ENCODE data around the gene MARS1. TPM values are rescaled to one million over a fixed set of nuclear protein-coding genes. Genes with fewer than 3 reads are reported as not detected.

MARS1 gene
- polyA plus RNA-seq, 3 donors = 108 to 110 (median 109) TPM

Other genes with a start within 250 kb of the MARS1 start
- 1 to 10 TPM; 2.5 to 4.2 (median 3.3) TPM for gene STAC3, start 236.9 kb upstream of the MARS1 start, polyA plus RNA-seq (ENCODE audit: insufficient read length in 3 of 3)
- 10 to 100 TPM; 60.6 to 67.5 (median 66.1) TPM for gene R3HDM2, start 57.0 kb upstream of the MARS1 start, polyA plus RNA-seq (ENCODE audit: insufficient read length in 3 of 3)
- under 1 TPM; 0.14 to 0.21 (median 0.20) TPM for gene INHBC, start 53.3 kb upstream of the MARS1 start, polyA plus RNA-seq (ENCODE audit: insufficient read length in 3 of 3)
- gene INHBE, start 32.8 kb upstream of the MARS1 start, polyA plus RNA-seq (ENCODE audit: insufficient read length in 3 of 3) = under 1 TPM; 0.40 to 0.44 (median 0.42) TPM
- gene GLI1, start 28.3 kb upstream of the MARS1 start, polyA plus RNA-seq (ENCODE audit: insufficient read length in 3 of 3) = 10 to 100 TPM; 15.9 to 18.8 (median 16.5) TPM
- gene ARHGAP9, start 8.2 kb upstream of the MARS1 start, polyA plus RNA-seq (ENCODE audit: insufficient read length in 3 of 3) = 1 to 10 TPM; 1.9 to 2.3 (median 1.9) TPM
- 10 to 100 TPM; 33.8 to 35.7 (median 35.3) TPM for gene DDIT3, start 32.4 kb downstream of the MARS1 start, polyA plus RNA-seq (ENCODE audit: insufficient read length in 3 of 3)
- gene MBD6, start 34.8 kb downstream of the MARS1 start, polyA plus RNA-seq (ENCODE audit: insufficient read length in 3 of 3) = 10 to 100 TPM; 36.8 to 44.8 (median 41.6) TPM
- gene DCTN2, start 59.1 kb downstream of the MARS1 start, polyA plus RNA-seq (ENCODE audit: insufficient read length in 3 of 3) = 100 to 1,000 TPM; 163 to 179 (median 165) TPM
- gene KIF5A, start 62.0 kb downstream of the MARS1 start, polyA plus RNA-seq (ENCODE audit: insufficient read length in 3 of 3) = under 1 TPM; 0.31 to 0.39 (median 0.32) TPM
- 10 to 100 TPM; 43.6 to 47.5 (median 44.8) TPM for gene PIP4K2C, start 103.1 kb downstream of the MARS1 start, polyA plus RNA-seq (ENCODE audit: insufficient read length in 3 of 3)
- 10 to 100 TPM; 44.4 to 51.8 (median 47.0) TPM for gene DTX3, start 116.8 kb downstream of the MARS1 start, polyA plus RNA-seq (ENCODE audit: insufficient read length in 3 of 3)
- 10 to 100 TPM; 26.7 to 31.4 (median 27.8) TPM for gene ARHGEF25, start 123.4 kb downstream of the MARS1 start, polyA plus RNA-seq (ENCODE audit: insufficient read length in 3 of 3)
- gene B4GALNT1, start 145.1 kb downstream of the MARS1 start, polyA plus RNA-seq (ENCODE audit: insufficient read length in 3 of 3) = under 1 TPM; 0.37 to 0.75 (median 0.64) TPM
- 100 to 1,000 TPM; 225 to 234 (median 233) TPM for gene OS9, start 206.1 kb downstream of the MARS1 start, polyA plus RNA-seq (ENCODE audit: insufficient read length in 3 of 3)

Measured in right renal cortex interstitium (tissue), 3 donors.